ENCODE data around the gene CALCOCO2. TPM values are rescaled to one million over a fixed set of nuclear protein-coding genes. Genes with fewer than 3 reads are reported as not detected.

CALCOCO2 gene
- 100 to 1,000 TPM; 130 to 198 (median 146) TPM for total RNA-seq
- polyA plus RNA-seq, result 100 to 1,000 TPM in 1 of 3 donors, 10 to 100 TPM in 2; 90.4 to 103 (median 91.9) TPM

GRCh38 chr17:48830840-48831548, at the start of gene CALCOCO2:
TSS of gene CALCOCO2 (plus strand) at chr17:48831035. CDS start at chr17:48841708, 10,673 bp downstream.
- Histone ChIP-seq H3K36me3 (peaks cover 0 to 1% (median 0%) of the 10 kb centered on the region in 4 donors), H3K4me1 (peaks cover 0 to 41% (median 35%) of the 10 kb centered on the region in 4 donors), H3K9me3 (no peaks in the 10 kb centered on the region), H3K27me3 (no peaks in the 10 kb centered on the region), H3K27ac (peak within 1 kb of the TSS; percentile 93 to 97 (median 94)), H3K4me3 (peak within 1 kb of the TSS; percentile 80 to 92 (median 86))
- intact Hi-C loops (cut with DNase I), result loop anchor here (2.0 kb wide), 1 partner anchor 62 kb away; the partner anchor contains the start of gene ATP5MC1
- 0% methylated on average over 48 of the region's 48 CpGs for WGBS, 2 donors
- TF ChIP-seq EP300 (IDR thresholded peaks at IDR 0.05) (no peak), POLR2A (IDR thresholded peaks at IDR 0.05) (peak; percentile 75 to 78), POLR2AphosphoS5 (IDR thresholded peaks at IDR 0.05) (peak; percentile 84 to 94 (median 92)), CTCF (IDR thresholded peaks at IDR 0.05) (no peak)
- DNase-seq, result peak; percentile 97

GRCh38 chr17:48787828-48788227, 43.0 kb upstream of the CALCOCO2 start:
- WGBS, 2 donors, result 84 to 94% methylated on average over 7 of the region's 7 CpGs
- H3K27ac ChIP-seq, result no peak overlapping the region
- no peak overlapping the region for H3K4me3 ChIP-seq
- peaks cover 0 to 9% (median 0%) of the 10 kb centered on the region in 4 donors for H3K4me1 ChIP-seq
- TF ChIP-seq POLR2AphosphoS5 (IDR thresholded peaks at IDR 0.05) (no peak), CTCF (IDR thresholded peaks at IDR 0.05) (no peak), EP300 (IDR thresholded peaks at IDR 0.05) (no peak), POLR2A (IDR thresholded peaks at IDR 0.05) (no peak)
- intact Hi-C loops (cut with DNase I), result no loop called here
- DNase-seq, result no peak
- H3K27me3 ChIP-seq, result no peaks in the 10 kb centered on the region
- H3K36me3 ChIP-seq, result no peaks in the 10 kb centered on the region
- H3K9me3 ChIP-seq, result no peaks in the 10 kb centered on the region

GRCh38 chr17:48790607-48791127, 40.2 kb upstream of the CALCOCO2 start:
- intact Hi-C loops (cut with DNase I), result loop anchor here (1.0 to 2.0 kb wide), 3 partner anchors 66 to 119 kb away; no protein-coding TSS in a partner anchor
- H3K27me3 ChIP-seq, result no peaks in the 10 kb centered on the region
- TF ChIP-seq POLR2AphosphoS5 (IDR thresholded peaks at IDR 0.05), result no peak
- TF ChIP-seq CTCF (IDR thresholded peaks at IDR 0.05), result peak in 1 of 4 experiments; percentile 1
- no peak for TF ChIP-seq EP300 (IDR thresholded peaks at IDR 0.05)
- TF ChIP-seq POLR2A (IDR thresholded peaks at IDR 0.05), result no peak
- H3K4me3 ChIP-seq, result no peak overlapping the region
- no peak for DNase-seq
- WGBS, 2 donors, result 22 to 37% methylated on average over 9 of the region's 9 CpGs
- peaks cover 0 to 18% (median 5%) of the 10 kb centered on the region in 4 donors for H3K4me1 ChIP-seq
- no peak overlapping the region for H3K27ac ChIP-seq
- H3K9me3 ChIP-seq, result no peaks in the 10 kb centered on the region
- no peaks in the 10 kb centered on the region for H3K36me3 ChIP-seq

GRCh38 chr17:48791128-48792032, 39.5 kb upstream of the CALCOCO2 start:
- H3K9me3 ChIP-seq, result no peaks in the 10 kb centered on the region
- WGBS, 2 donors, result 24 to 44% methylated on average over 14 of the region's 14 CpGs
- peak; percentile 86 for DNase-seq
- H3K4me3 ChIP-seq, result no peak overlapping the region
- no peaks in the 10 kb centered on the region for H3K27me3 ChIP-seq
- no peaks in the 10 kb centered on the region for H3K36me3 ChIP-seq
- H3K27ac ChIP-seq, result no peak overlapping the region
- intact Hi-C loops (cut with DNase I), result loop anchor here (1.0 to 2.0 kb wide), 3 partner anchors 67 to 120 kb away; no protein-coding TSS in a partner anchor
- TF ChIP-seq CTCF (IDR thresholded peaks at IDR 0.05), result peak; percentile 61 to 90 (median 70)
- no peak for TF ChIP-seq POLR2AphosphoS5 (IDR thresholded peaks at IDR 0.05)
- H3K4me1 ChIP-seq, result peaks cover 0 to 25% (median 12%) of the 10 kb centered on the region in 4 donors

All from sigmoid colon (tissue), 7 donors.